NCI-H524 treated with DMSO at 0.1 percent for 48 hours (cell line): ENCODE measurements around the gene TMEM184A.
"Not testable (repeated sequence)": the region's sequence is repeated elsewhere in the genome, so short reads cannot be mapped to it uniquely, and the experiment has no call there.

Source experiments
- DNase-seq: peaks from one replicate; lab custom pipeline; 2025; lab: John Stamatoyannopoulos, UW

The TMEM184A gene

GRCh38 chr7:1590476-1590875 lies 34.5 kb upstream of the TMEM184A start:
- DNase-seq = no peak

DNA sequence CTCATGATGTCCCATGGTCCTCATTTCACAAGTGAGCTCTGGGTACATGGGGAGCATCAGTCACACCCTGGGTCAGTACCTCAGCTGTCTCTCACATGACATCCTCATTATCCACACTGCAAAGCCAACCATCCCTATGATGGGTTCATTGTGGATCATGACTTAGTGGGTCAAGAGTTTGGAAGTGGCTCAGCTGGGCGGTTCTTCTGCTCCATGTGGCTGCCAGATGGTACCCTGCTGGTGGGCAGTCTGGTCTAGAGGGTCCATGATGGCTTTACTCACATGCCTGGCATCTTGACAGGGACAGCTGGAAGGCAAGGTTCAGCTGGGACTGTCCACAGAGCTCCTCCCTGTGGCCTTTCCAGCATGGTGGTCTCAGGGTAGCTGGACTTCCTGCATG lies 33.0 kb upstream of the TMEM184A start:
- DNase-seq = no peak

GRCh38 chr7:1587738-1588137 lies 31.7 kb upstream of the TMEM184A start:
- DNase-seq = no peak

- no peak for DNase-seq
Observed at GRCh38 chr7:1586827-1587705, 31.1 kb upstream of the TMEM184A start.

DNA sequence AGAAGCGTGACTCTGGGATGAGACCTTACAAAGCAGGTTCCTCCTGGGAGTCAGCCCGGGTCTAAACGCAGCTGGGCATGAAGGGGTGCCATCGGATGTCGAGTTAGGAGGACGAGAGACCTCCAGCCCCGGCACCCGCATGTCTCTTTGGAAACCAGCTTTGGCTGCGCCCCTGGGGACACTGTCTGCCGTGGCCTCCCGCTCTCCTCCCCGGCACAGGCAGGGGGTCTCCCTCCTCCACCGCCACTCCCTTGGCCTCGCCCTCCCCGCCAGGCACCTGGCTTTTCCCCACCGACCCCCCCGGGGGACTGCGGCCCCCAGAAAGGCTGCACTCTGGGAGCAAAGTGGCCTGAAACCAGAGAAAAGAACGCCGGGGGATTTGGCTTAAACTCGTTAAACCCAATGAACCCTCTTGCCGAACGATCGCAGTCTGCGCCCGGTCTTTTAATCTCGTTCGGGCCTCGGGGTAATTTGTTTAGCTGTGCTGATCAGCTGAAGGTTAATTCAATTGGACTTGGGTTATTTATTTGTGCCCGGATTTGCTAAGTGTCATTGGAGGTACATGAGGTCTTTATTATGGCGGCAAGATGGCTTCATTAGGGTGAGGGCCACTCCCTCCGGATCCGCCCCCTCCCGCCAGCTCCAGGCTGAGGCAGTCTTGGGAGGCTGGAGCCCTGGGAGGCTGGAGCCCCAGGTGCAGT lies 30.3 kb upstream of the TMEM184A start:
- DNase-seq = no peak

- no peak for DNase-seq
Observed at GRCh38 chr7:1585142-1585981, 29.4 kb upstream of the TMEM184A start.

GRCh38 chr7:1584700-1585099 lies 28.7 kb upstream of the TMEM184A start:
- DNase-seq = no peak

- DNase-seq = not testable (repeated sequence)
Observed at GRCh38 chr7:1583241-1583930, 27.4 kb upstream of the TMEM184A start.

- DNase-seq = no peak
Observed at GRCh38 chr7:1580422-1581030, 24.5 kb upstream of the TMEM184A start.

DNA sequence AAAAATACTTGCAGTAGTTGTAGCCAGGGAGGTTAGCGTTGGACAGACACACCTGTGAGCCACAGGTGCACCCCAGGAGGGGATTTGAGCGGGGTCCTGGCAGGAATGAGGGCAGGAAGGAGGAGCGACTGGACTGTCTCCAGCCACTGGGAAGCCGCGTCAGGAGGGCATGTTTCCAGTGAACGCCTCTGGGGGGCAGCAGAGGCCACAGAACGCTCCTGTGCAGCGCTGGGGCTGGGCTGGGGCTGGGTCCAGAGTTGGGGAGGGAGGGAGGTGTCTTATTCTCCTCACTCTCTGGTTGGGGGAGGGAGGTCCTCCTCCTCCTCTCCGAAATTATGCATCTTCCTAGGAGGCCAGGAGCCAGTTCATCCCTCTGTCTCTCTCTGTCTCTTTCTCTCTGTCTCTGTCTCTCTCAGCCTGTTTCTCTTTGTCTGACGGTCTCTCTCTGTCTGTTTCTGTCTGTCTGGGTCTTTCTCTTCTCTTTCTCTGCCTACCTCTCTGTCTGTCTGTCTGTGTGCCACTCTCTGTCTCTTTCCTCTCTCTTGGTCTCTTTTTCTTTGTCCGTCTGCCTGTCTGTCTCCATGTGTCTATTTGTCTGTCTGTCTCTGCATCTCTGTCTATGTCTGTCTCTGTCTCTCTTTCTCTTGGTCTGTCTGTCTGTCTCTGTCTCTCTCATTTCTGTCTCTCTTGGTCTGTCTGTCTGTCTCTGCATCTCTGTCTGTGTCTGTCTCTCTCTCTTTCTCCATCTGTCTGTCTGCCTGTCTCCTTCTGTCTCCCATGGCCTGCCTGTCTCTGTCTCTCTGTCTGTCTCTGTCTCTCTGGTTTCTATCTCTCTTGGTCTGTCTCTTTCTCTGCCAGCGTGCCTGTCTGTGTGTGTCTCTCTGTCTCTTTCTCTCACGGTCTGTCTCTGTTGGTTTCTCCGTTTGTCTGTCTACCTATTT lies 23.7 kb upstream of the TMEM184A start:
- DNase-seq = no peak

DNA sequence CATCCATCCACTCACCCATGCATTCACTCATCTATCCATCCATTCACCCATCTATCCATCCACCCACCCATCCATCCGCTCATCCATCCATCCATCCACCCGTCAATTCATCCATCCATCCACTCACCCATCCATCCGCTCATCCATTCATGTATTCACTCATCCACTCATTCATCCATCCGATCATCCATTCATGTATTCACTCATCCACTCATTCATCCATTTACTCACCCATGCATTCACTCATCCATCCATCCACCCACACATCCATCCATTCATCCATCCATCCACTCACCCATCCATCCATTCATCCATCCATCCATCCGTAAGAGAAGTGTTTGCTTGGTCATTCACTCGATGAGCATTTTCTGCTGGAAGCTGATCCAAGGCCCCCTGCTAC lies 22.5 kb upstream of the TMEM184A start:
- DNase-seq = no peak

DNA sequence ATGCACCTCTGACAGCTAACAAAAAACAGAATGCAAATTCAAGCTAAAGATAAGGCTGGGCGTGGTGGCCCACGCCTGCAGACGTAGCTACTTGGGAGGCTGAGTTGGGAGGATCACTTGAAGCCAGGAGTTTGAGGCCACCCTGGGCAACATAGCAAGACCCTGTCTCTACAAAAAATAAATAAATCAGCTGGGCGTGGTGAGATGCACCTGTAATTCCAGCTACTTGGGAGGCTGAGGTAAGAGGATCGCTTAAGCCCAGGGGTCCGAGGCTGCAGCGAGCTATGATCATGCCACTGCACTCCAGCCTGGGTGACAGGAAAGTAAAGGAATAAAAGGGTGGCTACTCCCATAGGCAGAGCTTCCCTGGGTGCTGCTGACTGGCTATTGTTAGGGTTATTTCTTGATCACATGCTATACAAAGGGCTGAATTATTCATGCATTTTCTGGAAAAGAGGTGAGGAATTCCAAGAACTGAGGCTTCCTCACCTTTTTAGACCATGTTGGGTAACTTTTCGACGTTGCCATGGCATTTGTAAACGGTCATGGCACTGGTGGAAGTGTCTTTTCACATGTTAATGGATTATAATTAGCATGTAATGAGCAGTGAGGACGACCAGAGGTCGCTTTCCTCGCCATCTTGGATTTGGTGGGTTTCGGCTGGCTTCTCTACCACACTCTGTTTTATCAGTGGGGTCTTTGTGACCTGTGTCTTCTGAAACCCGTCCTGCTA lies 20.7 kb upstream of the TMEM184A start:
- DNase-seq = no peak

DNA sequence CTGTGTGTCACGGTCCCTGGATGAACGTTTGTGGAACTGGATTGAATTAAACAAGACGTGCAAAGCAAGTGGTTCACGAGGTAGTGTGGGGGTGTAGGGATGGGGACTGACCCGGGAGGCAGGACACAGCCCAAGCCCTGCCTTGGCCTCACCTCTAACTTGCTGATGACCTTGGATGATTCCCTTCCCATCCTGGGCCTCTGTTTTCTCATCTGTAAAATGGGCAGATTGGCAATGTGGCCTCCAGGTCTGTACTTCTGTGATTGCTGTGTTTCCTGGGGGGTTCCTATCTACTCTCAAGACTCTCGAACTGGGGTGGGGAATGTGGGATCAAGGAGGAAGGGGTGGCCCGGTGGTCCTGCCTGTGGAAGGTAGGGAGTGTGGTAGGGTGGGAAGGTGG lies 19.8 kb upstream of the TMEM184A start:
- DNase-seq = no peak

DNA sequence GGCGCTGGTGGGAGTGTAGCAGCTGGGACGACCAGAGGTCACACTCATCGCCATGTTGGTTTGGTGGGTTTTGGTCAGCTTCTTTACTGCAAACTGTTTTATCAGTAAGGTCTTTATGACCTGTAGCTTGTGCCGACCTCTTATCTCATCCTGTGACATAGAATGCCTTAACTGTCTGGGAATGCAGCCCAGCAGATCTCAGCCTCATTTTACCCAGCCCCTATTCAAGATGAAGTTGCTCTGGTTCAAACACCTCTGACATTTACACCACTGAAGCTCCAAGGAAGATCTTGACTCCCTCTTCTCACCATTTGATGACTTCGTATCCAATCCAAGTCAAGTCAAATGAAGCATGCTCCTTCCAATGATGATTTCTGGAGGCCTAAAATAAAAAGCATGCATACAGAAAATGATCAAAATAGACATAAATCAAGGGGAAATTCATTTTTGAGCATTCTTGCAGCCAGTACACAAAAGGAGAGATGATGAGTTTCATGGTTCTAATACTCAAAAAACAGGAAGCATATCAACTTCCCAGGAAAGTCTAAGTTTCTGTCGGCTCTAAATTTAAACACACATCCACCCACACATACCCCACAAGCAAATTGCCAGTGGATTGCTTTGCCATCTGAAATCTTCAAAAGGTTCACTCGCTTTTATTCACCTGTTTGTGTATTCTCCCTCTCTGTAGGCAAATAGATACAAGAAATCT lies 16.3 kb upstream of the TMEM184A start:
- DNase-seq = no peak

DNA sequence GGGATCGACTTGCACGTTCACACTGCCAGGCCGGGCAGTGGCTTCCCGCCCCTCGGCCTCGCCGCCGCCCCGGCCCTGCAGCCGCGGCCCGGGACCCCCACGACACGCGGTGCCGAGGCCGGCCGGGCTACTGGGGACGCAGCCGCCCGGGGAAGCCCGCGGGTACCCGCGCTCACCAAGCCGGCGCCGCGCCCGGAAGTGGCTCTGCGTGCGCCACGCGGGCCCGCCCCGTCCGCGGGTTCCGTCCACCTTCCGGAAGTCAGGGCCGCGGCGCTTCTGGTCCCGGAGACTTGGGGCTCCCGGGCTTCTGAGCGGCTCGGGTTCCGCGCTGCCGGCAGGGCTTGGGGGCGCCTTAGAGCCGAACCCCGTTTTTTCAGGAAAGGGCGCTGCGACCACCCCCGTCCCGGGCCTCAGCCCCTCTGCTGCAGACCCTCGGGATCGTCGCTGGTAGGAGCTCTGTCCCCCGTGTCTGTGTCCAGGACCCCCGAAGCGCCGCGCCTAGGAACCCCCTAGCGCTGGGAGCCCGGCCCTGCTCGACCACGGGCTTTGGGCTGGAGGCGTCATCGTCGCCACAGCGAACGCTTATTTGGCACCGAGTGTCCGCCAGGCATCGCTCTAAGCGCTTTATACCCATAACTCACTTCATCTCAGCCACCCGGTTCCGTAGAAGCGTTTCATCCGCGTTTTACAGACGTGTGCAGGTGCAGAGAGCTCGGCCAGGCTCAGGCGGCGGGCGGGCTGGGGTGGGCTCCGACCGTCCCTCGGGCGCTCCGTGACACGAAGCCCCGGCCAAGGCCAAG lies 14.0 kb upstream of the TMEM184A start, which contains the start of gene PSMG3:
Gene PSMG3 (minus strand): TSS at position 200 of the 800 bp plus-strand sequence. CDS start 693 bp downstream, outside the sequence.
- DNase-seq = peak; percentile 41

GRCh38 chr7:1569440-1569832 lies 13.4 kb upstream of the TMEM184A start:
- no peak for DNase-seq

- DNase-seq = no peak
Observed at GRCh38 chr7:1569016-1569415, 13.0 kb upstream of the TMEM184A start.
